Sigmoid colon (tissue), 7 donors: ENCODE data around the gene CDKN1A. TPM values are rescaled to one million over a fixed set of nuclear protein-coding genes. Genes with fewer than 3 reads are reported as not detected.

Experiments
- DNase-seq: peaks from one replicate; pipeline ENCODE4 v3.0.0-alpha.2; 2019
- H3K27ac ChIP-seq, 4 donors: fragments of 200-600 bp; sonication (generic); one replicate each; pipeline ENCODE4 v1.5.1; 2016 to 2019; ENCODE audit warnings: mild to moderate bottlenecking in 1 of 4
- H3K27me3 ChIP-seq, 3 donors: fragments of 200-600 bp; sonication (generic); one replicate each; pipeline ENCODE4 v1.5.1; 2019; ENCODE audit warnings: mild to moderate bottlenecking in 1 of 3
- H3K36me3 ChIP-seq, 4 donors: fragments of 200-600 bp; sonication (generic); one replicate each; pipeline ENCODE4 v1.5.1; 2016 to 2019
- H3K4me1 ChIP-seq, 4 donors: fragments of 200-600 bp; sonication (generic); one replicate each; pipeline ENCODE4 v1.5.1; 2017 to 2019
- H3K4me3 ChIP-seq, 4 donors: fragments of 200-600 bp; sonication (generic); one replicate each; pipeline ENCODE4 v1.5.1; 2017 to 2019; ENCODE audit warnings: mild to moderate bottlenecking in 2 of 4, moderate library complexity in 1 of 4
- H3K9me3 ChIP-seq, 4 donors: fragments of 200-600 bp in 3 of 4; sonication (generic) in 3 of 4; one replicate each; pipeline versions ENCODE4 v1.5.1 to v1.6.1; 2013 to 2019
- EP300 ChIP-seq, 4 donors: sonication (generic); formaldehyde crosslinking; IDR thresholded peaks; one replicate each; pipeline ENCODE4 v1.6.1; 2017; ENCODE audit warnings: antibody characterized with exemption in 4 of 4
- POLR2A ChIP-seq, 2 donors: fragments of 450-650 bp; IDR thresholded peaks; one replicate each; pipeline ENCODE4 v1.6.1; 2016; ENCODE audit warnings: antibody characterized with exemption in 2 of 2, mild to moderate bottlenecking in 2 of 2, moderate library complexity in 2 of 2
- POLR2AphosphoS5 ChIP-seq, 4 donors: sonication (generic); formaldehyde crosslinking; IDR thresholded peaks; one replicate each; pipeline ENCODE4 v1.6.1; 2017; ENCODE audit warnings: antibody characterized with exemption in 4 of 4
- WGBS, 2 donors: extraction: QIAGEN DNeasy Blood & Tissue Kit; methylation state at CpG; one replicate each; pipeline ENCODE4 v1.1.7; 2013; 5-methylcytosine and 5-hydroxymethylcytosine counted together
- intact Hi-C: fragments of 100-400 bp; cut with DNase I; formaldehyde crosslinking; loops from one replicate; pipeline ENCODE4 v1.15.1; 2023
- polyA plus RNA-seq, 3 donors: library from polyadenylated mRNA; stranded (reverse); fragments of 200-250 nt; gene quantifications; one replicate each; pipeline ENCODE4 v1.2.3, GENCODE V29; 2013
- total RNA-seq, 4 donors: library from RNA; depleted of rRNA; stranded (reverse); fragments of >200 nt; gene quantifications; one replicate each; pipeline ENCODE4 v1.1.0, GENCODE V29; 2016
- TF ChIP-seq, protein P1 (sequence below), 4 experiments: fragments of 450-650 bp in 3 of 4; fragments of 200-600 bp in 1 of 4; IDR thresholded peaks; one replicate each; pipeline ENCODE4 v1.5.1; 2016 to 2019; ENCODE audit warnings: antibody characterized with exemption in 4 of 4, mild to moderate bottlenecking in 3 of 4, moderate library complexity in 2 of 4
- donor health status: healthy with polysubstance abuse.
- donor health status: Bipolar disorder and iron deficiency.
- donor health status: healthy.

CDKN1A gene
- total RNA-seq (100 to 1,000 TPM in 1 of 4 donors, 10 to 100 TPM in 3; 35.7 to 390 (median 49.7) TPM), polyA plus RNA-seq (100 to 1,000 TPM; 255 to 429 (median 404) TPM)

DNA sequence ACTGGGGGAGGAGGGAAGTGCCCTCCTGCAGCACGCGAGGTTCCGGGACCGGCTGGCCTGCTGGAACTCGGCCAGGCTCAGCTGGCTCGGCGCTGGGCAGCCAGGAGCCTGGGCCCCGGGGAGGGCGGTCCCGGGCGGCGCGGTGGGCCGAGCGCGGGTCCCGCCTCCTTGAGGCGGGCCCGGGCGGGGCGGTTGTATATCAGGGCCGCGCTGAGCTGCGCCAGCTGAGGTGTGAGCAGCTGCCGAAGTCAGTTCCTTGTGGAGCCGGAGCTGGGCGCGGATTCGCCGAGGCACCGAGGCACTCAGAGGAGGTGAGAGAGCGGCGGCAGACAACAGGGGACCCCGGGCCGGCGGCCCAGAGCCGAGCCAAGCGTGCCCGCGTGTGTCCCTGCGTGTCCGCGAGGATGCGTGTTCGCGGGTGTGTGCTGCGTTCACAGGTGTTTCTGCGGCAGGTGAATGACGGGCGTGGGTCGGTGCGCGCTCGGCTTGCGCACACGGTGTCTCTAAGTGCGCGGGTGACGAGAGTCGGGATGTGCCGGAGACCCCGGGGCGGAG, at the start of gene CDKN1A:
Gene CDKN1A (plus strand): TSS at position 227 of the 555 bp plus-strand sequence. CDS start 5,388 bp downstream, outside the sequence.
- H3K27ac ChIP-seq: peak within 1 kb of the TSS; percentile 97 to 100 (median 100)
- H3K9me3 ChIP-seq: no peaks in the 10 kb centered on the region
- peak; percentile 97 for DNase-seq
- peaks cover 0 to 53% (median 38%) of the 10 kb centered on the region in 4 donors for H3K4me1 ChIP-seq
- H3K27me3 ChIP-seq: no peaks in the 10 kb centered on the region
- peak within 1 kb of the TSS; percentile 64 to 97 (median 80) for H3K4me3 ChIP-seq
- peaks cover 0 to 11% (median under 1%) of the 10 kb centered on the region in 4 donors for H3K36me3 ChIP-seq
- peak in 1 of 4 donors; percentile 60 for TF ChIP-seq EP300 (IDR thresholded peaks at IDR 0.05)
- peak; percentile 97 to 99 (median 98) for TF ChIP-seq POLR2AphosphoS5 (IDR thresholded peaks at IDR 0.05)
- TF ChIP-seq, protein P1, sequence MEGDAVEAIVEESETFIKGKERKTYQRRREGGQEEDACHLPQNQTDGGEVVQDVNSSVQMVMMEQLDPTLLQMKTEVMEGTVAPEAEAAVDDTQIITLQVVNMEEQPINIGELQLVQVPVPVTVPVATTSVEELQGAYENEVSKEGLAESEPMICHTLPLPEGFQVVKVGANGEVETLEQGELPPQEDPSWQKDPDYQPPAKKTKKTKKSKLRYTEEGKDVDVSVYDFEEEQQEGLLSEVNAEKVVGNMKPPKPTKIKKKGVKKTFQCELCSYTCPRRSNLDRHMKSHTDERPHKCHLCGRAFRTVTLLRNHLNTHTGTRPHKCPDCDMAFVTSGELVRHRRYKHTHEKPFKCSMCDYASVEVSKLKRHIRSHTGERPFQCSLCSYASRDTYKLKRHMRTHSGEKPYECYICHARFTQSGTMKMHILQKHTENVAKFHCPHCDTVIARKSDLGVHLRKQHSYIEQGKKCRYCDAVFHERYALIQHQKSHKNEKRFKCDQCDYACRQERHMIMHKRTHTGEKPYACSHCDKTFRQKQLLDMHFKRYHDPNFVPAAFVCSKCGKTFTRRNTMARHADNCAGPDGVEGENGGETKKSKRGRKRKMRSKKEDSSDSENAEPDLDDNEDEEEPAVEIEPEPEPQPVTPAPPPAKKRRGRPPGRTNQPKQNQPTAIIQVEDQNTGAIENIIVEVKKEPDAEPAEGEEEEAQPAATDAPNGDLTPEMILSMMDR (IDR thresholded peaks at IDR 0.05): peak in 1 of 4 experiments; percentile 14
- TF ChIP-seq POLR2A (IDR thresholded peaks at IDR 0.05): peak; percentile 95 to 96
- intact Hi-C loops: loop anchor here (2.0 kb wide), 1 partner anchor 238 kb away; no protein-coding TSS in a partner anchor
- 0% methylated on average over 63 of the region's 63 CpGs for WGBS, 2 donors

DNA sequence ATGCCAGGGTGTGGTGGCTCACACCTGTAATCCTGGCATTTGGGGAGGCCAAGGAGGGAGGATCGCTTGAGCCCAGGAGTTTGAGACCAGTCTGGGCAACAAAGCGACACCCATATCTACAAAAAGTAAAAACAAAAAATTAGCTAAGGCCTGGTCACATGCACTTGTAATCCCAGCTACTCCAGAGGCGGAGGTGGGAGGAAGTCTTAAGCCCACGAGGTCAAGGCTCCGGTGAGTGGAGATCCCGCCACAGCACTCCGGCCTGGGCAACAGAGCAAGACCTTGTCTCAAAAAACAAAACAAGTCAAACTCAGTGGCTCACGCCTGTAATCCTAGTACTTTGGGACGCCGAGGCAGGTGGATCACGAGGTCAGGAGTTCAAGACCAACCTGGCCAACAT, 48.7 kb upstream of the CDKN1A start:
- DNase-seq: no peak

GRCh38 chr6:36631326-36632011, 47.0 kb upstream of the CDKN1A start:
- Histone ChIP-seq H3K9me3 (no peaks in the 10 kb centered on the region), H3K4me1 (peaks cover 0 to 25% (median 23%) of the 10 kb centered on the region in 4 donors), H3K27ac (no peak overlapping the region), H3K36me3 (no peaks in the 10 kb centered on the region), H3K4me3 (no peak overlapping the region), H3K27me3 (no peaks in the 10 kb centered on the region)
- DNase-seq: no peak
- intact Hi-C loops: no loop called here
- TF ChIP-seq, protein P1 (IDR thresholded peaks at IDR 0.05): no peak
- TF ChIP-seq POLR2A (IDR thresholded peaks at IDR 0.05) (no peak), POLR2AphosphoS5 (IDR thresholded peaks at IDR 0.05) (no peak), EP300 (IDR thresholded peaks at IDR 0.05) (no peak)
- 88 to 90% methylated on average over 14 of the region's 14 CpGs for WGBS, 2 donors

More for the DNA sequence above, 48.7 kb upstream of the CDKN1A start:
- WGBS, 2 donors: 92 to 93% methylated on average over 11 of the region's 11 CpGs
- intact Hi-C loops: loop anchor here (2.0 to 10.0 kb wide), 3 partner anchors 27 to 225 kb away; no protein-coding TSS in a partner anchor
- Histone ChIP-seq H3K9me3 (no peaks in the 10 kb centered on the region), H3K27me3 (no peaks in the 10 kb centered on the region), H3K27ac (peak overlapping the region in 2 of 4 donors; percentile 72 to 79), H3K4me1 (peaks cover 0 to 33% (median 23%) of the 10 kb centered on the region in 4 donors), H3K36me3 (no peaks in the 10 kb centered on the region), H3K4me3 (no peak overlapping the region)
- no peak for TF ChIP-seq POLR2AphosphoS5 (IDR thresholded peaks at IDR 0.05)
- TF ChIP-seq, protein P1 (IDR thresholded peaks at IDR 0.05): no peak

DNA sequence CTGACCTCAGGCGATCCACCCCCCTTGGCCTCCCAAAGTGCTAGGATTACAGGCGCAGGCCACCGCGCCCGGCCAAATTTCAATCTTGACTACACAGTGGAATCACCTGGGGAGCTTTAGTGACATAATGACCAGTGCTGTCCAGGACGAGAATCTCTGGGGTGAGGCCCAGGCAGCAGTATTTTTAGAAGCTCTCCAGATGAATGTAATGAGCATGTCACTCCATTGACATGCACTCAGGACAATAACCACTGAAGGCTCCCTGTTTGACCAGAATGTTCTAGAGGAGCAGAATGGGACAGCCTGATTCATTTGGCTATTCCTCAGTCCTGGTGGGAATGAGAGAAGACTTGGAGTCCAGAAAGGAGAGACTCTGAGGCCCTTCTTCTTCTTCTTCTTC, 45.1 kb upstream of the CDKN1A start:
- Histone ChIP-seq H3K27me3 (no peaks in the 10 kb centered on the region), H3K4me3 (no peak overlapping the region), H3K36me3 (no peaks in the 10 kb centered on the region), H3K27ac (no peak overlapping the region), H3K4me1 (peaks cover 0 to 12% (median 11%) of the 10 kb centered on the region in 4 donors), H3K9me3 (no peaks in the 10 kb centered on the region)
- intact Hi-C loops: no loop called here
- WGBS, 2 donors: 79 to 88% methylated on average over 6 of the region's 6 CpGs
- no peak for DNase-seq
- TF ChIP-seq POLR2A (IDR thresholded peaks at IDR 0.05) (no peak), EP300 (IDR thresholded peaks at IDR 0.05) (no peak), POLR2AphosphoS5 (IDR thresholded peaks at IDR 0.05) (no peak)
- TF ChIP-seq, protein P1 (IDR thresholded peaks at IDR 0.05): no peak
